GM21737 (cell line): ENCODE results near the gene AARS1.
A peak's percentile ranks its signal among the peaks of the same experiment; 100 is the strongest.
"Not testable (repeated sequence)": the region's sequence is repeated elsewhere in the genome, so short reads cannot be mapped to it uniquely, and the experiment has no call there.

Experiments
- ATAC-seq: cut with Tn5 transposase; IDR thresholded peaks from one replicate; pipeline ENCODE4 v1.9.1; 2021; ENCODE audit warnings: mild to moderate bottlenecking, moderate library complexity; ENCODE audit not compliant: unreplicated experiment

The AARS1 gene

GRCh38 chr16:70289229-70290094 is at the start of gene AARS1:
AARS1 (minus strand) TSS chr16:70289506; CDS start chr16:70282763, 6,743 bp downstream.
- peak; percentile 98 for ATAC-seq

GRCh38 chr16:70337814-70338213 is 48.5 kb upstream of the AARS1 start:
- ATAC-seq = no peak

GRCh38 chr16:70332728-70333127 is 43.4 kb upstream of the AARS1 start:
- ATAC-seq = not testable (repeated sequence)

GRCh38 chr16:70331588-70332358 is 42.5 kb upstream of the AARS1 start:
- no peak for ATAC-seq

- ATAC-seq = no peak
Measured at GRCh38 chr16:70331091-70331490, 41.8 kb upstream of the AARS1 start.

GRCh38 chr16:70324998-70325747 is 35.9 kb upstream of the AARS1 start:
- ATAC-seq = no peak

- ATAC-seq = no peak
Measured at GRCh38 chr16:70320121-70320520, 30.8 kb upstream of the AARS1 start.

- ATAC-seq = not testable (repeated sequence)
Measured at GRCh38 chr16:70307726-70308125, 18.4 kb upstream of the AARS1 start.

GRCh38 chr16:70306880-70307279 is 17.6 kb upstream of the AARS1 start:
- ATAC-seq = no peak

- no peak for ATAC-seq
Measured at GRCh38 chr16:70304892-70305448, 15.7 kb upstream of the AARS1 start.

GRCh38 chr16:70302745-70303144 is 13.4 kb upstream of the AARS1 start:
- ATAC-seq = no peak

GRCh38 chr16:70301121-70301520 is 11.8 kb upstream of the AARS1 start:
- ATAC-seq = no peak

- ATAC-seq = peak; percentile 85
Measured at GRCh38 chr16:70298988-70299938, 10.0 kb upstream of the AARS1 start, which contains the start of gene DDX19B. DDX19B (plus strand) TSS chr16:70299186; CDS start chr16:70299298, 112 bp downstream.

- ATAC-seq = no peak
Measured at GRCh38 chr16:70295634-70296033, 6.3 kb upstream of the AARS1 start.

- no peak for ATAC-seq
Measured at GRCh38 chr16:70294385-70295025, 5.2 kb upstream of the AARS1 start.

GRCh38 chr16:70292148-70292547 is 2.8 kb upstream of the AARS1 start:
- ATAC-seq = not testable (repeated sequence)

GRCh38 chr16:70290949-70291519 is 1.7 kb upstream of the AARS1 start:
- no peak for ATAC-seq

- ATAC-seq = not testable (repeated sequence)
Measured at GRCh38 chr16:70287304-70287971, 1.9 kb downstream of the AARS1 start.
